ENCODE measurements around the gene TRAPPC3. TPM values are rescaled to one million over a fixed set of nuclear protein-coding genes. Genes with fewer than 3 reads are reported as not detected.

Gene TRAPPC3
- total and polyA plus RNA-seq, 2 donors (not counting 1 experiment from before 2014, with no cell fraction given): 40.5 to 42.1 TPM

DNA sequence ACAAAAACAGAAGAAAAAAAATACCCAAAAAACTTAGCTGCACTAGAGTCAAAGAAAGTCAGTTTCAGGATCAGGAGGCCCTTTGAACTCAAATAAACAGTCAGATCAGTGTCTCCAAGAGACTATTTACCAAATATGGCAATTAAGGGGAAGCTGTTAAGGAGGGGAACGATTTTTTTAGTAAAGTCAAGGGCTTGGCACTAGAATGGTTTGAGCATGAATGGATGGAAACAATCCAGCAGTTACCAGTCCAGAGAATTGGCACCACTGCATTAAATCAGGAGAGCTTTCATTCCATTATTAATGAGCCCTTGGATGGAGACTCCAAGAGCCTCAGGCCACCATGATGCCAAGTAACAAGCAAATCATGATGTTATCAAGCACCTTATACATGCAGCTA, 7.2 kb downstream of the TRAPPC3 start:
- Mint-ChIP-seq H3K4me1 (peaks cover 26% of the 10 kb centered on the region), H3K27ac (no peak overlapping the region), H3K9me3 (ENCODE audit: insufficient read depth) (no peaks in the 10 kb centered on the region), H3K4me3 (no peak overlapping the region), H3K27me3 (no peaks in the 10 kb centered on the region)
- ATAC-seq (ENCODE audit: low read depth) (no peak), DNase-seq (no peak)
- Histone ChIP-seq H2AFZ (ENCODE audit: insufficient read depth, low read depth, low read length, poor library complexity, severe bottlenecking) (no peak overlapping the region), H3K4me1 (ENCODE audit: control insufficient read depth in 2 of 2, insufficient read depth in 2 of 2, low read length in 2 of 2) (peaks cover 0 to 5% of the 10 kb centered on the region in 2 donors), H3K4me3 (ENCODE audit: control extremely low read depth in 1 of 5, extremely low read depth in 1 of 5, insufficient read depth in 1 of 5, low read depth in 2 of 5, low read length in 4 of 5) (no peak overlapping the region), H3K27ac (ENCODE audit: low read length in 2 of 2) (no peak overlapping the region), H3K9me3 (ENCODE audit: control extremely low read depth in 1 of 3, control insufficient read depth in 2 of 3, insufficient read depth in 1 of 3, low read length in 2 of 3) (no peaks in the 10 kb centered on the region), H4K20me1 (ENCODE audit: control insufficient read depth, insufficient read depth, low read length, poor library complexity, severe bottlenecking) (peaks cover 16% of the 10 kb centered on the region), H3K36me3 (replicated peaks in 1 of 2; ENCODE audit: control extremely low read depth in 1 of 2, control insufficient read depth in 1 of 2, extremely low read depth in 1 of 2, insufficient read depth in 2 of 2, low read length in 1 of 2) (peaks cover 4 to 37% of the 10 kb centered on the region in 2 experiments), H3K27me3 (replicated peaks in 1 of 4; ENCODE audit: control extremely low read depth in 1 of 4, control insufficient read depth in 3 of 4, insufficient read depth in 4 of 4, low read length in 3 of 4) (no peaks in the 10 kb centered on the region), H3K79me2 (ENCODE audit: control insufficient read depth, insufficient read depth, low read length) (peaks cover 60% of the 10 kb centered on the region), H3K4me2 (replicated peaks; ENCODE audit: low read depth, low read length, poor library complexity, severe bottlenecking) (no peak overlapping the region), H3K9ac (ENCODE audit: low read length) (no peak overlapping the region)
- TF ChIP-seq, protein P1, sequence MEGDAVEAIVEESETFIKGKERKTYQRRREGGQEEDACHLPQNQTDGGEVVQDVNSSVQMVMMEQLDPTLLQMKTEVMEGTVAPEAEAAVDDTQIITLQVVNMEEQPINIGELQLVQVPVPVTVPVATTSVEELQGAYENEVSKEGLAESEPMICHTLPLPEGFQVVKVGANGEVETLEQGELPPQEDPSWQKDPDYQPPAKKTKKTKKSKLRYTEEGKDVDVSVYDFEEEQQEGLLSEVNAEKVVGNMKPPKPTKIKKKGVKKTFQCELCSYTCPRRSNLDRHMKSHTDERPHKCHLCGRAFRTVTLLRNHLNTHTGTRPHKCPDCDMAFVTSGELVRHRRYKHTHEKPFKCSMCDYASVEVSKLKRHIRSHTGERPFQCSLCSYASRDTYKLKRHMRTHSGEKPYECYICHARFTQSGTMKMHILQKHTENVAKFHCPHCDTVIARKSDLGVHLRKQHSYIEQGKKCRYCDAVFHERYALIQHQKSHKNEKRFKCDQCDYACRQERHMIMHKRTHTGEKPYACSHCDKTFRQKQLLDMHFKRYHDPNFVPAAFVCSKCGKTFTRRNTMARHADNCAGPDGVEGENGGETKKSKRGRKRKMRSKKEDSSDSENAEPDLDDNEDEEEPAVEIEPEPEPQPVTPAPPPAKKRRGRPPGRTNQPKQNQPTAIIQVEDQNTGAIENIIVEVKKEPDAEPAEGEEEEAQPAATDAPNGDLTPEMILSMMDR (IDR thresholded peaks at IDR 0.05): no peak
- no peak for TF ChIP-seq EZH2 (IDR thresholded peaks at IDR 0.05; ENCODE audit: borderline replicate concordance, insufficient read depth, low read depth, low read length, poor library complexity, severe bottlenecking)
- ChIA-PET CTCF (interaction anchor here (0.7 to 1.5 kb wide), 2 partner anchors 39 to 46 kb away, joined by 3 read pairs; no protein-coding TSS in a partner anchor), POLR2A (no interaction called here)
- intact Hi-C loops (cut with micrococcal nuclease): no loop called here
- WGBS (ENCODE audit: insufficient coverage): 40% methylated on average over 1 of the region's 1 CpG

DNA sequence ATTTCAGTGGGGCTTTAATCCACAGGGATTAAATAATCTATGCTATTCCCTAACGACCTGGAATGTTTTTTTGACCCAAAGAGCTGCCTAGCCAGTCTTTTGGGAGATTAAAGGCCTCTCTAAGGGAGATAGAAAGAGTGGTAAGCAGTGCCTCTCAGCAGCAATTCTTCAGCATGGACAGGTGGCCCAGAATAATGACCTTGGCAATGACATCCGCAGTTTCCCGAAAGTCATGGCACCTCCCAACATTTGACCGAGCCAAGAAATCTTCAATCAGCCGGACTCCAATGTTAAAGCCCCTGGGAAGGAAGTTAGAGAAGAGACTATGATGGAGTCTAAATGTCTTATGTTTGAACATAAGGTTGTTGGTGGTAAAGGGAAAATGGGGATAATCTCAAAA, 9.8 kb downstream of the TRAPPC3 start:
- Histone ChIP-seq H3K36me3 (replicated peaks in 1 of 2; ENCODE audit: control extremely low read depth in 1 of 2, control insufficient read depth in 1 of 2, extremely low read depth in 1 of 2, insufficient read depth in 2 of 2, low read length in 1 of 2) (peaks cover 0 to 42% of the 10 kb centered on the region in 2 experiments), H2AFZ (ENCODE audit: insufficient read depth, low read depth, low read length, poor library complexity, severe bottlenecking) (no peak overlapping the region), H3K4me1 (ENCODE audit: control insufficient read depth in 2 of 2, insufficient read depth in 2 of 2, low read length in 2 of 2) (peaks cover 0 to 5% of the 10 kb centered on the region in 2 donors), H3K4me3 (ENCODE audit: control extremely low read depth in 1 of 5, extremely low read depth in 1 of 5, insufficient read depth in 1 of 5, low read depth in 2 of 5, low read length in 4 of 5) (no peak overlapping the region), H3K79me2 (ENCODE audit: control insufficient read depth, insufficient read depth, low read length) (peaks cover 39% of the 10 kb centered on the region), H3K27ac (ENCODE audit: low read length in 2 of 2) (no peak overlapping the region), H3K27me3 (replicated peaks in 1 of 4; ENCODE audit: control extremely low read depth in 1 of 4, control insufficient read depth in 3 of 4, insufficient read depth in 4 of 4, low read length in 3 of 4) (no peaks in the 10 kb centered on the region), H4K20me1 (ENCODE audit: control insufficient read depth, insufficient read depth, low read length, poor library complexity, severe bottlenecking) (peaks cover 16% of the 10 kb centered on the region), H3K4me2 (replicated peaks; ENCODE audit: low read depth, low read length, poor library complexity, severe bottlenecking) (no peak overlapping the region), H3K9ac (ENCODE audit: low read length) (no peak overlapping the region), H3K9me3 (ENCODE audit: control extremely low read depth in 1 of 3, control insufficient read depth in 2 of 3, insufficient read depth in 1 of 3, low read length in 2 of 3) (no peaks in the 10 kb centered on the region)
- TF ChIP-seq, protein P1 (IDR thresholded peaks at IDR 0.05): no peak
- TF ChIP-seq EZH2 (IDR thresholded peaks at IDR 0.05; ENCODE audit: borderline replicate concordance, insufficient read depth, low read depth, low read length, poor library complexity, severe bottlenecking): no peak
- ChIA-PET POLR2A (no interaction called here), CTCF (interaction anchor here (1.0 to 1.8 kb wide), 2 partner anchors 49 to 146 kb away, joined by 3 to 5 read pairs; no protein-coding TSS in a partner anchor)
- intact Hi-C loops (cut with micrococcal nuclease): no loop called here
- peaks cover 21% of the 10 kb centered on the region for H3K4me1 Mint-ChIP-seq
- H3K27ac Mint-ChIP-seq: no peak overlapping the region
- 100% methylated on average over 2 of the region's 5 CpGs for WGBS (ENCODE audit: insufficient coverage)
- ATAC-seq (ENCODE audit: low read depth) (no peak), DNase-seq (no peak)
- no peaks in the 10 kb centered on the region for H3K9me3 Mint-ChIP-seq (ENCODE audit: insufficient read depth)
- no peak overlapping the region for H3K4me3 Mint-ChIP-seq
- H3K27me3 Mint-ChIP-seq: no peaks in the 10 kb centered on the region
